HG03039 (cell line): Measurements from ENCODE around the gene DMD.

Experiments
- ATAC-seq: cut with Tn5 transposase; IDR thresholded peaks from one replicate; pipeline ENCODE4 v1.9.1; 2021; ENCODE audit warnings: mild to moderate bottlenecking, moderate library complexity; ENCODE audit not compliant: unreplicated experiment

DMD gene

DNA sequence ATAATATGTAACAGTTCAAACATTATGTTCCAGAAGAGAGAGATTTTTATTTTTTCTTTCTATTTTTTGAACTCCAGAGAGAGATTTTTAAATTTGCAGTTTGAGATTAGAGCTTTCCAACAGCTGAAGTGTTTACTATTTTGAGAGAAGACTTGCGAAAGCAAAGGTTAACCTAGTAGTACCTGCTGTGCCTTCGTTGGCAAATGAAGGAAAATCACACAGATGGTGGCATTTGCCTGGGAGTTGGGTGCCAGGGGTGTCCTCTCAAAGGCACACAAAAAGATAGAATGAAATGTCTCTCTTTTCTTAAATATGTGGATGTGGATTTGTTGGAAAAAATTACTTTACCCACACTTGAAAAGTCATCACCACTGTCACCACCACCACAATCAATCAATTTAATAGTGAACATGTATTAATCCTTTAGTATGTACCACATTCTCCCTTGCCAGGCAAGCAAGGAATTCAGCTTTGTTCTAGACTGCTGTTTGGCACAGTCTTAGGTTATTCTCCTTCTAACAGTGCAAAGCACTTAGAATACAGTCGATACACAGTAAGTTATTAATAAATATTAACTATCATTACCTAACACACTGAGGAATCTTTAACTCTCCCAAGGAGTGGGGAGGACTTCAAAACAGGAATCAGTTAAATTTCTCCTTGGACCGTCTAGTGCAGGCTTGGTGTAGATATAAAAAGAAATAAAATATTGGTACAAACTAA lies 1301.3 kb downstream of the DMD start:
- ATAC-seq, result no peak

DNA sequence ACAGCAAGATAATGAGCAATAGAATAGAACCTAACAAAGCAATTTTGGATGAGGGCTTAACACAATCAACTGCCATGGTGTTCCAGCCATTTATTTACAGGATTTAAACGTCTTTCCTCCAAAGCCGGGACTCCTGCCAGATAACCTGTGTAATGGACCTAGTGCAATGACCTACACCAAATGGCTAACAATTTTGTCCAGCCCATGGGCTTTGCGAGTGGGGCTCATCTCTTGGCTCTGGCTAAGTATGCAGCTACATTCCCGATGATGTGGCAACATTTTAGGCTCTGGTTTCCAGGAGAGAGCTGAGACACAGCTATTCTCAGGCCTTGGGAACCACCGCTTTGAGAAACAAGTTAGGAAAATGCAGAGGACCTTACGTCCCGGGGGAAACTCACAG lies 1317.2 kb downstream of the DMD start:
- no peak for ATAC-seq

DNA sequence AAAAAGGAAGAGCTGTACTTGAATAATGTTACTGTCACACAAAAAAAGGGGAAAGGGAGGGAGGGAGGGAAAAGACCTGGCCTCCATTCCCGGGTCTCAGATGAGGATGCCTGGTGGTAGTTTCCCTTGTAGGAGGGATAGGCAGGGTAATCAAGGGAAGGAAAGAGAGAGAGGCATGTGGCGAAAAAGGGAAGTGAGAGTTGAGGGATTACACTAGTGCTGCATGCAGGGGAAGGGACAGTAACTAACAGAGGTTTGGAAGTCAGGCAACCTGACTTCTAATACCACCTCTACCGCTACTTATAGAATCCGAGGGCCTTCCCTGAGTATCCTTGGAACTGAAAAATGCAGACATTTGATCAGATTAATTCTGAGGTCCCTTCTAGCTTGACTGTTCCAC lies 1317.8 kb downstream of the DMD start:
- no peak for ATAC-seq

DNA sequence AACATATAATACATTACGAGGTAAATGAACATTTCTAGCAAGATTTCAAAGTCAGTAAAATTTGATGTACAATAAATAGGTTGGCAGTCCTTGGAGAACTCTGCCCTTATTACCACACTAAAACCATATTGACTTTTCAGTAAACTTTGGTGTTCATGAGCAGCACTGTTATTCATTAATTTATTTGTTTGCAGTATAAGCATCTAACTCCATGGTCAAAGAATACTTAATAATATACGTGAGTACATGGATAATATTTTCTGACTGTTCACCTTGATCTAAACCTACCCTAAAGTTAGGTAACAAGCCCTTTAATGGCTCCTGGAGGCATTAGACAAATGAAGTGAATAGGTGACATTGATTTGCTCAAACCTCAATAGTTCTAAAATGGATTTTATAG lies 1322.3 kb downstream of the DMD start:
- no peak for ATAC-seq

DNA sequence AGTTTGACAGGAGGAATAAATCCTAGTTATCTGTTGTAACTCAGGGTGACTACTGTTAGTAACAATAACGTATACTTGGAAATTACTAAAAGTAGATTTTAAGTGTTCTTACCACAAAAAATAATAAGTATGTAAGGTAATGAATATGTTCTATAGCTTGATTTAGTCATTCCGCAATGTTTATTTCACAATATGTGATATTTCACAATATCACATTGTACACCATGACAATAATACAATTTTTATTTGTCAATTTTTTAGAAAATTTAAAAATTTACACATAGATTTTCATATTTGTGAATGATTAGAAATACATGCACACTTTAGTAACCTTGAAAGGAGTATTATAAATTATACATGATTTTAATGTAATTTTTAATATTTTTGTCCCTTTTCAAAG lies 1326.8 kb downstream of the DMD start:
- no peak for ATAC-seq

DNA sequence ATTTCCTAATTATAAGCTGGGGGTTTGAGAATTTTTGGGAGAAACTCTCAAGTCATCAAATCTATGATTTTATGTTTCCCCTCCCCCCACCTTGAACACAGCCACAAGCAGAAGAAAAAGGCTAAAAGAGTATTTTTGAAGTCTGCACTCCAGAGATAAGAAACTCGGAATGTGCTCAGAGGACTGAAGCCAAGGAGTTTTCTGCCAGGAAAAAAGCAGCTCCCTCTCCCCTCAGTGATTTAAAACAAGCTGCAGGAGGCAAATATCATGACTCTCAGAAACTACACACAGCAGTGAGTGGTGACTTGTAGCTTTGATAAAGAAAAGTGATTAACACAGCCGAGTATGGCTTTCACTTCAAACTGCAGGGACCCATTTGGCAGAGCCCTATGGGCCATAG lies 1339.3 kb downstream of the DMD start:
- ATAC-seq, result no peak

DNA sequence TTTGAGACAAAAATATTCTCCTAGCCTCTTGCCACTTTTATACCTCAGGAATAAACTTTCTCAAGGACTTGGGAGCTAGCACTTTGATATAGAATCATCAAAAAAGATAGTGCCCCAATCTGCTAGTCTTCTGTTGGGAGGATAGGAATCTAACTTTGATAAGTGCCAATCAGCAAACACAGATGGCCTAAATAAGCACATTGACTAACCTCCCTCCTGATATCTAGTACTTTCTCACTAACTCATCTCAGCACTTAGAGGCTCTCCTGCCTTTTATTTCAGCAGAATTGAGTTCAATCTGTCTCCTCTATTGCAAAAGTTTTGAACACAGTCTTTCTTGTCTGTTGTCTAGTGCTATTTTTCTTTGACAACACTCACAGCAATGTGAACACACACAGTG lies 1341.1 kb downstream of the DMD start:
- no peak for ATAC-seq

DNA sequence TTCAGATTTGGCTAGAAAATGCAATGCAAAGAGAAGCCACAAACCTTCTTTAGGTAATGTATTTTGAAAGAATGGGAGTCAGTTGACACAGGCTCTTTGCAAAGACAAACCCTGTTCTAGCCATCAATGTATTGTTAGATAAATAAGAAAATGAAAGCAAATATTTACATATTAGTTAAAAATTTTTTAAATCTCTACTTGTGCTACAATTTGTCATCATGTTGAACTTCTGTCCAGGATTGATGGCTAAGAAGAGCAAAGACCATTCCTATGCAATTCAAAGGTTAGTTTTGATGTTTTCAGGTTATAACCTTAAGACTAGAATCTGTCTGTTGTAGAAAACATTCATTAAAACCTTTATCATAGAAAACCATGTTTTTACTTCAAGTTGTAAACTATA lies 1350.7 kb downstream of the DMD start:
- ATAC-seq, result no peak

DNA sequence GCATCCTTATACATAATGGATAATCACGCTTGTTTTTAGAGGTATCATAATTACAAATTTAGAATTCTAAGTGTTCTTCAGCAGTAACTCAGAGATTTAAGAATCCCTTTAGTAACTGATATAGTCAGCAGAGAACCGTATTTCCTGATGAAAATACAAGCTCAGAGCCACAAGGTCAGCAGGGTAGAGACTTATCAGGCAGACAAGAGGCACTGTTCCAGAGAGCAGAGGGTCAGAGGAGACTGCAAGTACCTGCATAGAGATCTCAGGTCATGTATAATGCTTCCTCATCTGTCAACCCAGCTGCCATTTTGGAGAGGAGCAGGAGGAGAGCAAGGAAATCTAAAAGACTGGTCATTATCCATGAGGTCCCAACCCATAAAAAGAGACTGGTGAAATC lies 1352.4 kb downstream of the DMD start:
- ATAC-seq, result no peak

DNA sequence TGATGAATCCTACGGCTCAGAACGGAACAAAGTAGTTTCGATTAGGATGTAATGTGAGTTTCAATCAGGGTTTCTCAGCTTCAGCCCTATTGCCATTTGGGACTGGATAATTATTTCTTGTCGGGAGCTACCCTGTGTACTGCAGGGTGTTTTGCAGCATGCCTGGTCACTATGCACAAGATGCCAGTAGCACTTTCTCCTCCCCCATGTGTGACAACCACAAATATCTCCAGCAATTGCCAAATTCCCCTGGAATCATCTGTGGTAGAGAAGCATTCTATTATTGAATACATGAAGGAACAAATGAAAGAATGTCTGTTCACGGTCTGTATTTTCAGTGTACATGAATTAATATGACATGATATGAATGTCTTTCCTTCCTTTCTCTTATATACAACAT lies 1356.6 kb downstream of the DMD start:
- no peak for ATAC-seq

DNA sequence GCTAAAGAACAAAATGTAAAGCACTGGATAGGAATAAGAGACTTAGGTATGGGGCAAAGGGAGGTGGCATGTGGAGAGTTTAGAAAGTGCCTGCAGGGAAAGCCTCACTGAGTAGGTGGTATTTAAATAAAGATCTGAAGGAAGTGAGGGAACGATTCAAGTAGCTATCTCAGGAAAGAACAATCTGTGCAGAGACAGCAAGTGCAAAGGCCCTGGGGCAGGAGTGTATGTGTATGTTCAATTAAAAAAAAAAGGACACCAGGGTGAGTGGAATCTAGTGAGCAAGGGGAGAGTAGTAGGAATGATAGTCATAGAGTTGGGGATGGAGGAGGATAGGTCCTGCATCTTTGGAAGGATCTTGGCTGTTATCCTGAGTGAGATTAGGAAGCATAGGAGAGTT lies 1359.6 kb downstream of the DMD start:
- no peak for ATAC-seq

DNA sequence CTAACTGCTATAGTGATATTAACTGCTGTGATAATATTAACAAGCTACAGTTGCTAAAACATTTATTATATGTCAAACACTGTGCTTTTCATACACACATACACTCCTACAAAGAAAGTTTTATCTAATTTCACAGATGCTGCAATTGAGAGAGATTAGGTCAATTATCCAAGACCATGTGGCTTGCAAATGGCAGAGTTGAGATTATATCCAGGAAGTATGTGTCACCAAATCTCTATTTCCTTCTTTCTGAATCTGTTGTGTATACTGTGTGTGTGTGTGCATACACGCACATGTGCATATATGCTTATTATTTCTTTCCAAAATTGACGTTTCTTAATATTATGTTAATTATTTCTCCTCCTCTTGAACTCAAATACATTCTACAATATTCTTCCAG lies 1363.6 kb downstream of the DMD start:
- no peak for ATAC-seq

DNA sequence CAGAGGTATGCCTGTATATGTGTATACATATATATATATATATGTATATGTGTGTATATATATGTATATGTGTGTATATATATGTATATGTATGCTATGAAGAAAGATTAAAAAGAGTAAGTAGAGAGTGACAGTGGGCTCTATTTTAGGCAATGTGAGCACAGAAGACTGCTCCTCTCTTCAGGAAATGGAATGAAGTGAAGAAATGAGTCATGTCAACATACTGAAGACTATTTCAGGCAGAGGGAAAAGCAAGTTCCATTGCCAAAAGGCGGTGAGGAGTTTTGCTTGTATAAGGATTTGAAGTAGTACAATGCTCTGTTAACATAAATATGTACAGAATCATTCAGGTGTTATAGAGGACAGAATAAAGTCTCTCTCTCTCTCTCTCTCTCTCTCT lies 1366.3 kb downstream of the DMD start:
- ATAC-seq, result no peak

DNA sequence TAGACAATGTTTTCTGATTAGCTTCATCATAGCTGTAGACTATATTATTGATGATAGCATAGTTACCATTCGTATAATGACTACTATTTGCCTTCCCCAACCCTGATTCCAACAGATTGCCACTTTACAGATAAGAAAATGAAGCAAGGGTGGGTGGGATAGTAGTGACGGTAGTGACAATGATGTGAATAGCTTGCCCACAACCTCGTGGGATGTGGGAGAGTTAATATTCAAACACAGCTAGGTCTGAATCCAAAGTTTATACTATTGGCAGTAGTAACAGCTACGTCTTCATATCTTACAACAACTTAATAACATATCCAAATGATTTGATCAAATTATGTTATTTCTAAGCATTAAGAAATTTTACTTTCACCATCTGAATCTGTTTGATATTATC lies 1372.7 kb downstream of the DMD start:
- no peak for ATAC-seq

DNA sequence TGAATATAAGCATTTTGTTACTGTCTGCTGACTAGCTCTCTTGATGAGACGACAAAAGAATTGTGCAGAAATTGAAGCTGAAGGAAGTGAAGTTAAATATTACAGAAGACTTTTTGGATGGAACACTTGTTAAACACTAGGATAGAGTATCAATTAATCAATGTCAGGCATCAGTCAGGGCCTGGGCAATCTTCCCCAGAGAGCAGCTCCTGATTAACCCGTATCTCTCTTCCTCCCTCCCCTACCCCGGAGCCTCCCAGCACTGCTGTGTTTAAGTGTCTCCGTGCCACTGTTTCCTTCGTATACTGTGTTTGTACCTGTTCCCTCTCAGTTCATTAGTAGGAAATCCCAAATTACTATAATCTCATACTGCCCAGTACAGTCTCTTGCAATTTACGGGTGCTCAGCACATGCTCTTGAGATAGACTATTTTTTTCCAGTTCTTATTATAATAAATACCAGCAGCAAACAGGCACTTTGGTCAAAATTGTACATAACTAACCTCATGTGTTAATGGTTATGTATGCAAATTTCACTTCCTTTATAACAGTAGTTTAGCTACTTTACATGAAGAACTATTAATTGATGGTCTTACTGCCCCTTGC lies 1373.8 kb downstream of the DMD start:
- ATAC-seq, result no peak

DNA sequence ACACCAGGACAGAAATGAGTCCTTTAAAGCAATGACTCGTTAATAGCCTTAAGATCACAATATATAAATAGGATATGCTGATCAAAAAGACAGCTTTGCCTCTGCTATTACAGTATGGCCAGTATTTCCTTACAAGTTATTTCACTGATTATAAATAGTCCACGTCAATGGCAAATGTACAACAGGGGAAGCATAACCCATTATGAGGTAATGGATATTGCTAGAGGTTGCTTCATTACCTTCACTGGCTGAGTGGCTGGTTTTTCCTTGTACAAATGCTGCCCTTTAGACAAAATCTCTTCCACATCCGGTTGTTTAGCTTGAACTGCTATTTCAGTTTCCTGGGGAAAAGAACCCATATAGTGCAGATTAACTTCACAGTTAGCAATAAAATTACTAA lies 1374.9 kb downstream of the DMD start:
- no peak for ATAC-seq

DNA sequence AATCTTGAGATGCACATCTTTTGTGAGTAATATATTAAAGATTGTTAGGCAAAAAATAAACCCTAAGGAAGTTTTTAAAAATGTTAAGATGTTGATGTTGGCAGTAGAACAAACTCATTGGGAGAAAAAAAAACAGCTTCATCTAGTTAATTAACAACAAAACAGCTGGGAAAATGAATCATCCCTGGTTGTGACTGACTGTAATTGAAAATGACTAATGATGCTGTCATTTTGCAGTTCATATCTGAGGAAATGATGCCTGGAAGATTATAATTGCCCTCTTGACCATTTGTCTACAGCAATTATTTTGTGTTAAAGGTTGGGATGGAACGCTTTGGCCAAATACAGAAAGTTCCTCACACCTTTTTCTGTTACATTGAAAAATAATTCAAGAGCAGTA lies 1379.1 kb downstream of the DMD start:
- ATAC-seq, result no peak

DNA sequence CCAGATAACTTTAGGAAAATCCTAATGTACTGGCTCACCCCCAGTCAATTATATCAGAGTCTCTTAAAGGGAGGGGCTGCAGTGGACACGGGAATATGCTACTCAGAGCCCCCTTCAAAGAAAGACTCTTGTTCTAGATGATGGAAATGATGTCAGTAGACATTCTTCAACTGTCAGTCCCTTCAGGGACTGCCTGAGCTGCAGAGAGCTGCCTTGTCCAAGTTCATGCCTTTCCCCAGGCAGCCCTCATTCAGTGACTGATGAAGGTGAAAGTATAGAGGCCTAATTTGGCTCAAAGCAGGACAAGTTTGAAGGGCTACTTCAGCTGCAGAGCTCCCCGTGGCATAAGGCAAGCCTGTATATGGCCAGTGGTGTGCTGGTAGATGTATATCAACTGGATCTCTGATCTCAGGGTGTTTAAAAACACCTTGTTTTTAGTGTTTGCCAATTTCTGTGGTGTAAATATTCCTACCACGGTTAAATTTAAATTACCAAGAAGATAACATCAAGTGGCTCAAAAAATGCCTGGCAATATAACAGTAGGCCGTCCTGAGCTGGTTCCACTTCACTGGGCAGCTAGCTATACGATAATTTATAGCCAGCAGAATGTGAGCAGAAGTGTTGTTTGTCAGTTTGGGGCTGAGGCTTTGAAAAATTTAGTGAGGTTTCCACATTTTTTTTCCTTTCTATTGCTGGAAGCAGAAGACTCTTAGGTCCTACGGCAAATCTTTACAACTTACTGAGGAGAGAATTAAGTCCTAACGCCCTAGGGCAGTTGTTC lies 1390.7 kb downstream of the DMD start:
- ATAC-seq, result no peak

DNA sequence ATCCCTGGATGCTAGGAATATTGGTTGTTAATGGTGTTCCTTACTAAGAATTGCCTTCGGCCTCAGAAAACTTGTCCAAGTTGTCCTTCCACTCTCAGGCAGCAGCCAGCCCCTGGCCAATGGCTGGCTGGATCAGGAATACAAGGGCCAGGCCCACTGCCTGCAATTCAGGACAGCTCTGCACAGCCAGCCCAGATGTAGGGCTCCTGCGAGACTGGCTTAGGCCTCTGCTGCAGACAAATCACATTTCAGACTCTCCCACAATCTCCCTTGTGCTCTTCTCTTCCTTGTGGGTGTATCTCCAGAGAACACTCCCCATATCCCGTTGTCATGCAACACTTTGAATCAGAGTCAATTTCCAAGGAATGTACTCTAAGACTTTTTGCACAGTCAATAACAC lies 1391.9 kb downstream of the DMD start:
- no peak for ATAC-seq

DNA sequence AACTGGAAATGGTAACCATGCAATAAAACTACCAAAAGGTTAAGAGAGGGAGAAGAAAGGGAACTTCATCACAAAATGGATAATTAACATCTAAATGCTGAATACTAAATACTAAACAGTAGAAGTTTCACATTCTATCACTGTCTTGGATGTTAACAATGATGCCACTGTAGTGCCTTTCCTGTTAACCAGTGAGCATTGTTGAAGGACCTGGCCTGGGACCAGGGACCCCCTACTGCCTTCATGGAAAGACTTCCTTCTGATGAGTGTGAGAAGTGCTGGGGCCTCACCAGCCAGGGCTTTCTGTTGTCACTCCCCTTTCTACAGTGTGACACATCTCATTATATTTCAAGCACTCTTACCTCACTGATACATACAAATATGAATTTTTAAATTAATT lies 1400.2 kb downstream of the DMD start:
- ATAC-seq, result no peak

DNA sequence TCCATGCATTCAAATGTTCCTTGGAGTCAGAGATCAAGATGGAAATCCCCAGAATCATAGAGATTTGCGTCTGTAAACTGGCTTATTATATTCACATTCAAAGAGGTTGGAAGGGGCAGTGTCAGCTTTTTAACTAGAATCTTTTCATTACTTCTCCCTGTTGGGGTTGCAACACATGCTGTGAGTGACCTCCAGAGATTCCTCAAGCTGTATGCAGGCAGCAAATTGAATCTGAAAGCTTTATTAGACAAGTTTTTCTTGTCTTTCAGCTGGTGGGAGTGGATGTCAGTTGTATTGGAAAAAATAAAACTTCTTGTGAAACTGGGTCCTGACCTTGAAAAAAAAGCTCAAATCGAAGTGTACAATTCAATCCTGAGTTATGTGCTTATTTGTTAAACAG lies 1403.0 kb downstream of the DMD start:
- no peak for ATAC-seq

DNA sequence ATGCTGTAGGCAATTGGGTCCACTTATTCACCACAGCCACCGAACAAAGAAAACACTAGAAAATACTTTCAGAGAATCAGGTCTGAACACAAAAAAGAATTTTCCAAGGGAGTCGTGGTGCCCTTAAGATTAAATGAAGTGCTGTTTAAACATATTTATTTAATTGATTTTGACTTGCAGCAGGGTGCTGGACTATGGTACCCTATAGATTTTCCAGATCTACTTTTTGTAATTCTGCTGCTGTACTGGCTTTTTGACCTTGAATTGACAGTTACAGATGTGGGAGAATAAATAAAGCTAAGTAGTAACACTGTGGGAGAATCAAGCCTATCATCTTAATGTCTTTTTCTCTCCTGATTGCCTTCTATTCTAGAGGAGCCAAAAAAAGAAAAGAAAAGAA lies 1404.2 kb downstream of the DMD start:
- no peak for ATAC-seq
